Loucy (cell line): Measurements from ENCODE around the gene FOSL1.

Experiments
- EZH2phosphoT487 ChIP-seq: fragments of 200-600 bp; IDR thresholded peaks from 2 replicates; pipeline ENCODE4 v1.6.1; 2018; ENCODE audit warnings: antibody characterized with exemption, mild to moderate bottlenecking, moderate library complexity, borderline replicate concordance
- TF ChIP-seq, protein P1 (sequence below): fragments of 200-600 bp; sonication (generic); conservative IDR thresholded peaks from 2 replicates; pipeline ENCODE4 v1.5.1; 2014; ENCODE audit warnings: mild to moderate bottlenecking, antibody characterized with exemption, low read length

GRCh38 chr11:65854161-65854592, 46.0 kb downstream of the FOSL1 start:
- TF ChIP-seq, protein P1, sequence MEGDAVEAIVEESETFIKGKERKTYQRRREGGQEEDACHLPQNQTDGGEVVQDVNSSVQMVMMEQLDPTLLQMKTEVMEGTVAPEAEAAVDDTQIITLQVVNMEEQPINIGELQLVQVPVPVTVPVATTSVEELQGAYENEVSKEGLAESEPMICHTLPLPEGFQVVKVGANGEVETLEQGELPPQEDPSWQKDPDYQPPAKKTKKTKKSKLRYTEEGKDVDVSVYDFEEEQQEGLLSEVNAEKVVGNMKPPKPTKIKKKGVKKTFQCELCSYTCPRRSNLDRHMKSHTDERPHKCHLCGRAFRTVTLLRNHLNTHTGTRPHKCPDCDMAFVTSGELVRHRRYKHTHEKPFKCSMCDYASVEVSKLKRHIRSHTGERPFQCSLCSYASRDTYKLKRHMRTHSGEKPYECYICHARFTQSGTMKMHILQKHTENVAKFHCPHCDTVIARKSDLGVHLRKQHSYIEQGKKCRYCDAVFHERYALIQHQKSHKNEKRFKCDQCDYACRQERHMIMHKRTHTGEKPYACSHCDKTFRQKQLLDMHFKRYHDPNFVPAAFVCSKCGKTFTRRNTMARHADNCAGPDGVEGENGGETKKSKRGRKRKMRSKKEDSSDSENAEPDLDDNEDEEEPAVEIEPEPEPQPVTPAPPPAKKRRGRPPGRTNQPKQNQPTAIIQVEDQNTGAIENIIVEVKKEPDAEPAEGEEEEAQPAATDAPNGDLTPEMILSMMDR: no peak
- TF ChIP-seq EZH2phosphoT487: no peak
